Measurements from ENCODE around the gene FREM2.

FREM2 gene

GRCh38 chr13:38908574-38908973 lies 221.7 kb downstream of the FREM2 start:
- no peak for DNase-seq

- DNase-seq = no peak
These were observed 227.2 kb downstream of the FREM2 start for GRCh38 chr13:38914070-38914469.

GRCh38 chr13:38921081-38921480 lies 234.2 kb downstream of the FREM2 start:
- no peak for DNase-seq

- DNase-seq = no peak
These were observed 235.3 kb downstream of the FREM2 start for GRCh38 chr13:38922170-38922569.

- DNase-seq = no peak
These were observed 246.9 kb downstream of the FREM2 start for GRCh38 chr13:38933786-38934185.

Measured in stimulated activated CD4-positive, alpha-beta T cell treated with anti-CD3 and anti-CD28 coated beads, Interleukin-12 subunit alpha, Interleukin-12 subunit beta, amount 100 ng/mL, for 4 hours (primary cell).